Astrocyte (in vitro differentiated cells and primary cell): ENCODE measurements around the gene FRY. TPM values are rescaled to one million over a fixed set of nuclear protein-coding genes. Genes with fewer than 3 reads are reported as not detected.
A peak's percentile ranks its signal among the peaks of the same experiment; 100 is the strongest.

Experiments
- DNase-seq: peaks from one replicate; pipeline ENCODE4 v3.0.0-alpha.2; 2010; ENCODE audit warnings: low read depth
- FAIRE-seq: peaks from 2 replicates; lab custom pipeline; 2011; peaks lifted over from hg19 to GRCh38; lab: Jason Lieb, UNC
- H2AFZ ChIP-seq: 2 replicates; pipeline ENCODE4 v1.6.0; 2012; ENCODE audit warnings: low read depth, low read length, inconsistent platforms
- H3K27ac ChIP-seq: 2 replicates; pipeline ENCODE4 v1.5.1; 2011; ENCODE audit warnings: low read depth, low read length, inconsistent platforms
- H3K27me3 ChIP-seq: 2 replicates; pipeline ENCODE4 v1.6.0; 2011; ENCODE audit warnings: low read length, inconsistent platforms; ENCODE audit not compliant: insufficient read depth
- H3K36me3 ChIP-seq: 2 replicates; pipeline ENCODE4 v1.5.1; 2011; ENCODE audit warnings: low read length, inconsistent platforms; ENCODE audit not compliant: insufficient read depth
- H3K4me1 ChIP-seq: 2 replicates; pipeline ENCODE4 v1.5.1; 2011; ENCODE audit warnings: low read length, inconsistent platforms; ENCODE audit not compliant: insufficient read depth
- H3K4me2 ChIP-seq: 2 replicates; pipeline ENCODE4 v1.6.0; 2012; ENCODE audit warnings: low read length, inconsistent platforms
- H3K4me3 ChIP-seq: 2 replicates; pipeline ENCODE4 v1.5.1; 2011; ENCODE audit warnings: low read depth, mild to moderate bottlenecking, low read length, inconsistent platforms; ENCODE audit not compliant: insufficient read depth
- H3K79me2 ChIP-seq: 2 replicates; pipeline ENCODE4 v1.6.0; 2012; ENCODE audit warnings: mild to moderate bottlenecking, low read length, inconsistent platforms; ENCODE audit not compliant: insufficient read depth
- H3K9ac ChIP-seq: 2 replicates; pipeline ENCODE4 v1.6.0; 2012; ENCODE audit warnings: mild to moderate bottlenecking, low read length, inconsistent platforms
- H3K9me3 ChIP-seq: 2 replicates; pipeline ENCODE4 v1.5.1; 2012; ENCODE audit warnings: low read depth, mild to moderate bottlenecking, low read length, inconsistent platforms; ENCODE audit not compliant: insufficient read depth
- H4K20me1 ChIP-seq: 2 replicates; pipeline ENCODE4 v1.6.0; 2012; ENCODE audit warnings: low read length, inconsistent platforms; ENCODE audit not compliant: insufficient read depth
- H3K27ac Mint-ChIP-seq: one replicate; pipeline ENCODE4 v1.8.0; 2021; ENCODE audit warnings: mild to moderate bottlenecking, mixed read lengths; ENCODE audit not compliant: unreplicated experiment
- H3K27me3 Mint-ChIP-seq: one replicate; pipeline ENCODE4 v1.8.0; 2021; ENCODE audit warnings: low read depth, mixed read lengths; ENCODE audit not compliant: unreplicated experiment
- H3K36me3 Mint-ChIP-seq: one replicate; pipeline ENCODE4 v1.8.0; 2021; ENCODE audit warnings: low read depth, mixed read lengths; ENCODE audit not compliant: unreplicated experiment
- H3K4me1 Mint-ChIP-seq: one replicate; pipeline ENCODE4 v1.8.0; 2021; ENCODE audit warnings: low read depth, mixed read lengths; ENCODE audit not compliant: unreplicated experiment
- H3K4me3 Mint-ChIP-seq: one replicate; pipeline ENCODE4 v1.8.0; 2021; ENCODE audit warnings: mild to moderate bottlenecking, moderate library complexity, mixed read lengths; ENCODE audit not compliant: unreplicated experiment
- H3K9me3 Mint-ChIP-seq: one replicate; pipeline ENCODE4 v1.8.0; 2021; ENCODE audit warnings: mild to moderate bottlenecking, mixed read lengths; ENCODE audit not compliant: unreplicated experiment
- EZH2 ChIP-seq: IDR thresholded peaks from 2 replicates; pipeline ENCODE4 v1.6.1; 2012; ENCODE audit warnings: mild to moderate bottlenecking, low read length, inconsistent platforms; ENCODE audit not compliant: insufficient read depth
- total RNA-seq: library from RNA; stranded (reverse); gene quantifications from 2 replicates; pipeline ENCODE4 v1.2.1, GENCODE V29; 2021
- TF ChIP-seq, protein P1 (sequence below): IDR thresholded peaks from 2 replicates; pipeline ENCODE4 v1.5.1; 2011; ENCODE audit warnings: low read depth, mild to moderate bottlenecking, inconsistent platforms, low read length, moderate library complexity; ENCODE audit not compliant: insufficient read depth

The FRY gene
- total RNA-seq, 1 donor from 2014 or later: 4.6 TPM

DNA sequence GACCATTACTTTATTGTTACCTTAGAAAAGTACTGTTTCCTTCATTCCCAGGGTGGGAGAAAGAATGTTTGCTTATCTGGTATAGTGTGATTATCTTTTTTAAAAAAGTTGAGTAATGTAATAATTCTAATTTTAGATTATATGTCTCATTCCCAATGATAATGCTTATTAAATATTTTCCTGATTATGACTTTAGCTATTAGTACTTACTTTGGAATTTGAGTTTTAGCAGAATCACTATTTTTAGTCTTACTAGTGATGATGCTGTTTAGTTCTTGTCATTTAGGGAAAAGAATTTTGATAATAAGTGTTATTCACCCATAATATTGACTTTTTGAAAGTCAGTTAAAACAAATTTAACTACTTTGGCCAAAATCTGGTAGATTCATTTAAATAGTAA, 95.2 kb downstream of the FRY start:
- no peak overlapping the region for H3K27ac Mint-ChIP-seq
- no peak overlapping the region for H2AFZ ChIP-seq
- H3K36me3 Mint-ChIP-seq: peaks cover 3% of the 10 kb centered on the region
- H3K9me3 Mint-ChIP-seq: peaks cover 3% of the 10 kb centered on the region
- no peak overlapping the region for H3K4me2 ChIP-seq
- H3K36me3 ChIP-seq: no peaks in the 10 kb centered on the region
- H3K27ac ChIP-seq: peak overlapping the region; percentile 24
- no peaks in the 10 kb centered on the region for H3K9me3 ChIP-seq
- no peak overlapping the region for H3K4me3 ChIP-seq
- no peaks in the 10 kb centered on the region for H3K79me2 ChIP-seq
- H3K4me3 Mint-ChIP-seq: no peak overlapping the region
- DNase-seq (no peak), FAIRE-seq (no peak)
- H3K4me1 ChIP-seq: peaks cover 3% of the 10 kb centered on the region
- no peaks in the 10 kb centered on the region for H3K4me1 Mint-ChIP-seq
- no peaks in the 10 kb centered on the region for H4K20me1 ChIP-seq
- TF ChIP-seq, protein P1, sequence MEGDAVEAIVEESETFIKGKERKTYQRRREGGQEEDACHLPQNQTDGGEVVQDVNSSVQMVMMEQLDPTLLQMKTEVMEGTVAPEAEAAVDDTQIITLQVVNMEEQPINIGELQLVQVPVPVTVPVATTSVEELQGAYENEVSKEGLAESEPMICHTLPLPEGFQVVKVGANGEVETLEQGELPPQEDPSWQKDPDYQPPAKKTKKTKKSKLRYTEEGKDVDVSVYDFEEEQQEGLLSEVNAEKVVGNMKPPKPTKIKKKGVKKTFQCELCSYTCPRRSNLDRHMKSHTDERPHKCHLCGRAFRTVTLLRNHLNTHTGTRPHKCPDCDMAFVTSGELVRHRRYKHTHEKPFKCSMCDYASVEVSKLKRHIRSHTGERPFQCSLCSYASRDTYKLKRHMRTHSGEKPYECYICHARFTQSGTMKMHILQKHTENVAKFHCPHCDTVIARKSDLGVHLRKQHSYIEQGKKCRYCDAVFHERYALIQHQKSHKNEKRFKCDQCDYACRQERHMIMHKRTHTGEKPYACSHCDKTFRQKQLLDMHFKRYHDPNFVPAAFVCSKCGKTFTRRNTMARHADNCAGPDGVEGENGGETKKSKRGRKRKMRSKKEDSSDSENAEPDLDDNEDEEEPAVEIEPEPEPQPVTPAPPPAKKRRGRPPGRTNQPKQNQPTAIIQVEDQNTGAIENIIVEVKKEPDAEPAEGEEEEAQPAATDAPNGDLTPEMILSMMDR: no peak
- no peak for TF ChIP-seq EZH2
- H3K9ac ChIP-seq: no peak overlapping the region
- H3K27me3 Mint-ChIP-seq: no peaks in the 10 kb centered on the region
- H3K27me3 ChIP-seq: no peaks in the 10 kb centered on the region

DNA sequence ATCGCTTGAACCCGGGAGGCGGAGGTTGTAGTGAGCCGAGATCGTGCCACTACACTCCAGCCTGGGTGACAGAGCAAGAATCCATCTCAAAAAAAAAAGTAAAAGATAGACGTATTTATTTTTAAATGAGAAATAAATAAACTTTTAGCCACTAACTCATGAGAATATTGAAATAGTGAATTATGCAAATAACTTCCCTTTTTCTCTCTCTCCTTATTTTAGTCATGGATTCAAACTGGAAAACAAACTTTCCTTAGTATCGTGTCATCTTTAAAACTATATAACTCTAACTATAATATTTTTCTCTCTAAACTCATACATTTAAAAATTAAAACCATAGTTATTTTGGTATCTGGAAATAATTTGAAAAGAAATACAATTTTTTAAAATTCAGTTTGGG, 96.1 kb downstream of the FRY start:
- no peaks in the 10 kb centered on the region for H3K9me3 ChIP-seq
- H3K27ac ChIP-seq: no peak overlapping the region
- H3K4me1 ChIP-seq: peaks cover 3% of the 10 kb centered on the region
- no peaks in the 10 kb centered on the region for H3K27me3 ChIP-seq
- Mint-ChIP-seq H3K4me3 (no peak overlapping the region), H3K27me3 (no peaks in the 10 kb centered on the region), H3K9me3 (peaks cover 2% of the 10 kb centered on the region), H3K4me1 (no peaks in the 10 kb centered on the region), H3K36me3 (peaks cover 3% of the 10 kb centered on the region), H3K27ac (no peak overlapping the region)
- no peak overlapping the region for H2AFZ ChIP-seq
- no peak overlapping the region for H3K9ac ChIP-seq
- no peak overlapping the region for H3K4me2 ChIP-seq
- H3K79me2 ChIP-seq: no peaks in the 10 kb centered on the region
- no peak for TF ChIP-seq EZH2
- TF ChIP-seq, protein P1: no peak
- FAIRE-seq (no peak), DNase-seq (no peak)
- no peaks in the 10 kb centered on the region for H3K36me3 ChIP-seq
- H3K4me3 ChIP-seq: no peak overlapping the region
- no peaks in the 10 kb centered on the region for H4K20me1 ChIP-seq

DNA sequence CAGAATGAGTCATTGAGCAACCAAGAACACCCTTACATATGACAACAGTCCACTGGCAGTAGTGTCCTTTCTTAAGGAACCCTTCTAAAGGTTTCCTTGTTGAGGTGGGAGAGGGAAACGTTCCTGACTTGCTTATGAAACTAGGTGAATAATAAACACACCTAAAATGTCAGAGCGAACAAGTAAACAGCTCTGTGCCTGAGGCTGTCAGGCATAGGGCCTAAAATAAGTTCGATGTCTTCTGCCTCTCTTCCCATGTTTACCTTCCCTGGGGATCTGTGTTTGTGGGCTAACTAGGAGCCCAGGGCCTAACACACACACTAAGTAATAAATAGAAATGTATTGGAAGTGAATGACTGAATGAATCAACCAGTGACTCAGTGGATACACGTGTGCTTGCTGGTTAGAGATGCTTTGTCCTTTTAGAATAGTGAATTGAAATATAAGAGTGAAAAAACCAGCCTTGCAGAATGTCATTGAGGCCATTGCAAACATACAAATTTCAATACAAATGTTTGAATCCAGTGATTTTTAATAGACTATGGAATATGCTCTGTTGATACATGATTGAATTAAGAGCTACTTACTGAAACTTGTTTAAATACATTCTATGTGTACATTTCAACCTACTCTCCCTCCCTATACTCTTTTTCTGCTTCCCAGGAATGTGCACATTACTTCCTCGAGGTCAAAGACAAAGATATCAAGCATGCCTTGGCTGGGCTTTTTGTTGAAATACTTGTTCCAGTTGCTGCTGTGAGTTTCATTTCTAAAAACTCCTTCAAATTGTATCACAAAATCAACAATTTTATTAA, 102.9 kb downstream of the FRY start:
- Histone ChIP-seq H3K27ac (peak overlapping the region; percentile 65), H3K9me3 (no peaks in the 10 kb centered on the region), H3K4me3 (no peak overlapping the region), H3K79me2 (no peaks in the 10 kb centered on the region), H3K27me3 (no peaks in the 10 kb centered on the region), H3K4me2 (peak overlapping the region; percentile 10), H2AFZ (peak overlapping the region; percentile 27), H3K9ac (no peak overlapping the region), H3K36me3 (no peaks in the 10 kb centered on the region), H4K20me1 (no peaks in the 10 kb centered on the region), H3K4me1 (peaks cover 11% of the 10 kb centered on the region)
- Mint-ChIP-seq H3K27me3 (no peaks in the 10 kb centered on the region), H3K27ac (peak overlapping the region; percentile 23), H3K4me1 (peaks cover 26% of the 10 kb centered on the region), H3K36me3 (no peaks in the 10 kb centered on the region), H3K4me3 (no peak overlapping the region), H3K9me3 (no peaks in the 10 kb centered on the region)
- DNase-seq (peak; percentile 47), FAIRE-seq (no peak)
- TF ChIP-seq, protein P1: no peak
- no peak for TF ChIP-seq EZH2
